Retina (tissue), 1 donor: ENCODE measurements around the gene TCEAL7.
A peak's percentile ranks its signal among the peaks of the same experiment; 100 is the strongest.
"Not testable (repeated sequence)": the region's sequence is repeated elsewhere in the genome, so short reads cannot be mapped to it uniquely, and the experiment has no call there.

Source experiments
- DNase-seq: peaks from one replicate; pipeline ENCODE4 v3.0.0-alpha.2; 2016

Gene TCEAL7, protein sequence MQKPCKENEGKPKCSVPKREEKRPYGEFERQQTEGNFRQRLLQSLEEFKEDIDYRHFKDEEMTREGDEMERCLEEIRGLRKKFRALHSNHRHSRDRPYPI

DNA sequence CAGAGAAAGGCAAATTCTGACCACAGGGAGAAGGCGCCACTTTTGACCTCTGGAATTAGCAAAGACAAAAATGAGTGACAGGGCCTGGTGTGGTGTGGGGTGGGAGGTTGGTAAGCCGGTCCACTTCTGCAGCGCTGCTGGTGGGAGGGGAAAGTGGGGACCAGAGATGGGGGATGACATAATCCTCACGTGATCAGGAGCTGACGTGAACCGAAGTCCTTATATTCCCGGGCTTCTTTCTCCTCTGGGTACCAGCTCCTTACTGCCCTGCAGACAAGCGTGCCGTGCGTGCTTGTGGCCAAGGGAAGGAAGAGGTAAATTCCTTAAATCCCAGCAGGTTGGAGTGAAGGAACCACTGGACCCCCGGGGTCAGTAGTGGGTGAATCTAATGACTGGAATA lies at the start of gene TCEAL7:
TSS of gene TCEAL7 (plus strand) at position 249 of the 400 bp plus-strand sequence. CDS start 1,165 bp downstream, outside the sequence.
- peak; percentile 67 for DNase-seq

DNA sequence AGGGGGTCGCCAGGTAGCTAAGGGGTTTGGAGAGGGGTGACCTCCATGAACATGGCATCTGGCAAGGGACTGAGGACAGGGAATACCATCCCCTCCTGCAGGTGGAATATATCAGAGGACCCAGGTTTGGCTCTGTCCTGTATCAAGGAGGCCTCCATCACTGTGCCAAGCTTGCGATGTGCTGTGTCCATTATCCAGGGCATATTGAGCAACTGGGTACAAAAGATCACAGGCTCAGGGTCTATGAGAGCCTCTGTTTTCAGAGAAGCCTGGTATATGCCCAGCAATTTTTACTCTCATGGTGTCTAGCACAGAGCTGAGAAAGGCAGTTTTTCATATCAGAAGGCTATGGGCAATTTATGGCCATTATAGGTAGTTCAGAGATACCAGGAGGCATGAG lies 36.9 kb upstream of the TCEAL7 start:
- no peak for DNase-seq

DNA sequence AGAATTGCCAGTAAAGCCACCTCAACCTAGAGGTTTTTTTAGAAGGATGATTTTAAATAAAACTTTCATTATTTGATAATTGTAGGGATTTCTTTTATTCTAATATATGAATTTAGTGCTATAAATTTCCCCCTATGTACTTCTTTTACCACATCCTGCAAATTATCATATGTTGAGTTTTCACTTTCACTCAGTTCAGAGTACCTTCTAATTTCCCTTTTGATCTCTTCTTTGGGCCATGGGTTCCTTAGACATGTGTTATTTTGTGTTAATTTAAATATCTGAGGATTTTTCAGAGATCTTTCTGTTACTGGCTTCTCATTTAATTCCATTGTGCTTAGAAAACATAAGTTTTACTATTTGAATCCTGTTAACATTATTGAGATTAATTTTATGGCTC lies 25.3 kb upstream of the TCEAL7 start:
- no peak for DNase-seq

DNA sequence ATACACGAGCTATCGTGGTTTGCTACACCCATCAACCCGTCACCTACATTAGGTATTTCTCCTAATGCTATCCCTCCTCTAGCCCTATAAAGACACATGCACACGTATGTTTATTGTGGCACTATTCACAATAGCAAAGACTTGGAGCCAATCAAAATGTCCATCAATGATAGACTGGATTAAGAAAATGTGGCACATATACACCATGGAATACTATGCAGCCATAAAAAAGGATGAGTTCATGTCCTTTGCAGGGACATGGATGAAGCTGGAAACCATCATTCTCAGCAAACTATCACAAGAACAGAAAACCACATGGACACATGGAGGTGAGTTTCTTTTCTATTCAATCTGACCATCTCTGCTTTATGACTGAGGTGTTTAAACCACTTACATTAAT lies 24.4 kb upstream of the TCEAL7 start:
- DNase-seq: not testable (repeated sequence)

DNA sequence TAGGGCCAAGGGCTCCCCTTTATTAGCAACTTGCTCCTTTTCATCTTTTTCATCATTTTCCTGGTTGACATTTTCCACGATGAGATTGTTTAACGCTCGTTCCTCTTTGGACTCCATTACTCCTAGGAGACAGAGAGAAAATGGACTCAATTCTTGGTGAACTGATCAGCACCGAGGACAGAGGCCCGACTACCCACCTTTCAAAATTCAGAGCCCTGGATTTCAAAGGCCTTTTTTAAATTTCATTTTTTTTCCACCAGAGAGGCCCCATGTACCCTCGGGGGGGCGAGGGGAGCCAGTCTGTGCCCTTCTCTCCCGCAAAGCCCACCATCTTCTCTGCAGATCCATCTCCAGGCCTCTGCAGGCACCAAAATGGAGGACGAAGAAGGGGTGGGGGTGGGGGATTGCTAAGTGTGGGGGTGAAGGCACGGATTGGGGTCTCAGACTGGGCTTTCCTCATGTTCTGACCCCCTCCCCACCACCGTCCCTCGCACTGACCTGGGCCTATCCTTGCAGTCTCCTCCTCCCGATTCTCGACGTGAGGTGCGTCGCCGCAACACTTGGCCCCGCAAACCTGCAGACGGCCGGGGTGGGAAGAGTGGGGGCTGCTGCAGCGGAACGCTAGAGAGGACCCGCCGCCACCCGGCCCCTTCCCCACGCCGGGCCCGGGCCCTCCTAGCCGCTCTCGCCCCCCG lies 20.0 kb upstream of the TCEAL7 start:
- DNase-seq: peak; percentile 35

DNA sequence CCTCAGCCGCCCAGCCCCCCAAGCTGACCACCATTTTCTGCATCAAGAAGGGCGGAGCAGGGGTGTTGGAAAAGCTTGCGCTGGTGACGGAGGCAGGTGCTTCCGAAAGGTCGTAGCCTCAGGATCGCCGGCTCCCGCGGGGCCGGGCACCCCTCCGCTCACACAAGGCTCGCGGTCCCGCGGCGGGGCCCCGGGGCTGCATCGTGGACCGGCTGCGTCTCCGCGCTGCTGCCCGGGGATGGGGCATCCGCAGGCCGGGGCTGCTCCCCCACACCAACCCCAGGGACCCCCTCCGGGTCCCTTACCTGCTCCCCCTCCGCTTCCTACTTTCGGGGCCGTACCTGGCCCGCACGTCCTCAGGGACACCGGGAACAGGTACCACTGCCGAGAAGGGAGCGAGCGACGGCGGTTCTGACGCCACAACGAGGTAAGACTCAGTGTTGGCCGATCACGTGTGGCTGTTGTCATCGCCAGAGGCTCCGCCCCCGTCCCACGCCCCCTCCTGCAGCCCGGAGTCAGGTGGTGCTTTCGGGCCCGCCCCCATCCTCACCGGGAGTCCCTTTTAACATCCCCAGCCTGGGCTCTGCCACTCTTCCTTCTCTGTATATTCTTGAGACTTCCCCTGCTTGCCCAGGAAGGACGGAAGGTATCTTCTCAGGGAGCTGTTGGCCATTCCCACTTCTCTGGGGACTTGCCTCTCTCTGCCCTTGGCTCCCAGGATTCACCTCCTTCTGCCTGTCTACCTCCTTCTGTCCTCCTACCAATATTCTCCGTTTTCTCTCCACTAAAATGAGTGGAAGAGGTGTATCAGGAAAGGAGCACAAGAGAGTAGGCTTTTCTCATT lies 19.3 kb upstream of the TCEAL7 start, which contains the start of gene BEX2:
TSS of gene BEX2 (minus strand) at position 436 of the 844 bp plus-strand sequence. CDS start 1,014 bp downstream, outside the sequence.
- peak; percentile 80 for DNase-seq

DNA sequence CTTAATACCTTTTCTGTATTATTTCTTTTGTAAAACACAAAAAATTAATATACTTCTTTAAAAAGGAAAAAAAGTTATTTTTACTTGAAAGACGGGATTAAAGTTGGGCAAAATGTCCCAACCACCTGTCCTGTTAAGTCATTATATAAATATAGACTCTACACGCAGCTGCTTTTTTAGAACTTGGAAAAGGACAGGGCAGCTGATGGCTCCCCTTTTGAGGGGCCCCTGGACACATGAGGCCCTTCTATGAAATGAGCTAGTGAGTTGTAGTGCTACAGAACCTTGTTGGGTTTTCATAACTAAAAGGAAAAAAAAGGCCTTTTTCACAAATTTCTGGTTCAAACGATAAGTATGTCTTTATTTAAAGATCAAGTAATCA lies 18.6 kb upstream of the TCEAL7 start:
- no peak for DNase-seq

DNA sequence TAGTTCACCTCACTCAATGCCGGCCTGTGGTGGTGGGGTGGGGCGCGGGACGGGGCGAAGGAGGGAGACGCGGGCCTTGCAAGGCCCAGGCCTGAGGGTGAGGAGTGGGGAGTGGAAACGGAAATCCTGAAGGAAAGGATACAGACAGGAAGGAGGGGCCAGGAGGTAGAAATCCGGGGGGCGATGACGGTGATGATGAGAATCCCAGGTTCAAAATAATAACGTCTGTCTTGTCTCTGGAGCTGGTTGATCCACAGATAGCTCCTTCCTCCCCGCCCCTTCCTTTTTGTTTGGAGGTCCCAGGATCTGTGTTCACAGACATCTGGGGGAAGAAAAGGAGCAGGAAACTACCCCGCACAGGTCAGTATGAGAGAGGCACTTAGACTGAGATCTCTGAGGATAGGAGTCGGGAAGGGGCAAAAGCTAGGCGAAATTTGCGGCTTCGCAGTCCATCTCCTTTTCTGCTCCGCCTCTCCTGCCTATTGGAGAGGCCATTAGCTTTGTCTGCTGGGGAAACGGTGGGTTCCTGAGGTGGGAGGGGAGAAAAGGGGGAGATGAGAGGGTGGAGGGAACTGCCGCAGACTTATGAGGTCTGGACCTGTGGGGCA lies 746 bp downstream of the TCEAL7 start:
- DNase-seq: peak; percentile 65

DNA sequence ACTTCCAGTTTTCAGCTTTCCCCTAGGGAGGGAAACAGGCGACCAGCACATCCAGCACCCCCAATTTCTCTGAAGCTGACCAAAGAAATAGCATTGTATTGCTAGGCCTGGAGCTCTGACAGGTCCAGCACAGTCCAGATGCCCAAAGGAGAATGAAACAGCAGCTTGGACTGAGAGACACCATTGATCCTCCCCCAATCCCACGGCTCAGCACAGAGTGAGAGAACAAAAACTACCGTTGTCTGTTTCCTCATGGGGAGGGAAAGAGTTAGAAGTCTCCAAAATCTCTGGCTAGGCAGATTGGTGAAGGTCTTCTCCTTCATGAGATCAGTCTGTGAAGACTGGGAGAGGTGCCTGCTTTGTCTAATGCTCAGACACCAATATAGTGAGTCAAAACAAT lies 8.6 kb downstream of the TCEAL7 start:
- no peak for DNase-seq

DNA sequence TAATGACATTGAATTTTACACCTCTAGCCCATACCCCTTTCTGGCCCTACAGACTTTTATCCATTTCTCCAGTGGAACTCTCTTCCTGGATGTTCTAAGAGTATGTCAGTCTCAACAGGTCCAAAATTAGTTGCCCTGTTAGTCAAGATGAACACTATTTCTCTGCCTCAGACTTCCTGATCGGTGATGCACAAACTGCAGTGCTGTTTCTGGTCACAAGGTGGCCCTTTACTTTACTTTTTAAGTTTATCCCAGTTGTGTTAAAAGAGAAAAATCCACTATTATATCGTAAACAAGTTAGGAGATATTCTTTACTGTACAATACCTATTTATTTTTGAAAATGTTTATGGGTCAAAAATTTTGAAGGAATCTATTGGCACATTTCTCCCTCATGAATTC lies 13.1 kb downstream of the TCEAL7 start:
- DNase-seq: no peak

DNA sequence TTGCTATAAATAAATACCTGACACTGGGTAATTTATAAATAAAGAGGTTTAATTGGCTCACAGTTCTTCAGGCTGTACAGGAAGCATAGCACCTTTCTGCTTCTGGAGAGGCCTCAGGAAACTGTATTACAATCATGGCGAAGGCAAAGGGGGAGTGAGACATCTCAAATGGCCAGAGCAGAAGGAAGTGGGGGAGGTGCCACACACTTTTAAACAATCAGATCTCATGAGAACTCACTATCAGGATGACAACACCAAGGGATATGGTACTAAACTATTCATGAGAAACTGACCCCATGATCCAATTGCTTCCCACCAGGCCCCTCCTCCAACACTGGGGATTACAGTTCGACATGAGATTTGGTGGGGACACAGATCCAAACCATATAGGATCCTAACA lies 14.6 kb downstream of the TCEAL7 start:
- DNase-seq: no peak

DNA sequence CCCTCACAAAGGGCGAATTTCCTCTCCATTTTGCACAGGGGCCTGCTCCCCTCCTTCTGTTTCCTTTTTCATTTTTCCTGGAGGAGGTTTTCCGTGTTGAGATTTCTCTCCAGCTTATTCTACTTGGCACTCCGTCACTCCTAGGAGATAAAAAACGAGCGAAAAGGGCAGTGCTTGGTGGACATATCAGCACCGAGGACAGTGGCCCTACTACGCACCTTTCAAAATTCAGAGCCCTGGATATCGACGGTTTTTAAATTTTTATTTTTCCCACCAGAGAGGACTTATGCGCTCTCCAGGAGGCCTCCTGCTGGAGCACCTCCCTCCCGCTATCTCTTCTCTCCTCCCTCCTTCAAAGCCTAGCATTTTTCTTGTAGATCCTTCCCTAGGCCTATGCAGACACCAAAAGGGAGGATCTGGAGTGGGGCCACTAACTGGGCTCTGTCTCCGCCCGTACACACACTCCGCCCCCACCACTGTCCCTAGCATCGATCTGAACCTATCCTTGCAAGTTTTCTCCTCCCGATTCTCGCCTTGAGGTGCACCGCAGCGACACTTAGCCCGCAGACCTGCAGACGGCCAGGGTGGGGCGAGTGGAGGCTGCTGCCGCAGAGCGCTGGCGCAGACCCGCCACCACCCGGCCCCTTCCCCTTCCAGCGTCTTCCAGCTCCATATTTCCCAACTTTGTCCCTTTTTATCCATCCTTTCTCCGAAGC lies 17.8 kb downstream of the TCEAL7 start:
- peak; percentile 18 for DNase-seq

DNA sequence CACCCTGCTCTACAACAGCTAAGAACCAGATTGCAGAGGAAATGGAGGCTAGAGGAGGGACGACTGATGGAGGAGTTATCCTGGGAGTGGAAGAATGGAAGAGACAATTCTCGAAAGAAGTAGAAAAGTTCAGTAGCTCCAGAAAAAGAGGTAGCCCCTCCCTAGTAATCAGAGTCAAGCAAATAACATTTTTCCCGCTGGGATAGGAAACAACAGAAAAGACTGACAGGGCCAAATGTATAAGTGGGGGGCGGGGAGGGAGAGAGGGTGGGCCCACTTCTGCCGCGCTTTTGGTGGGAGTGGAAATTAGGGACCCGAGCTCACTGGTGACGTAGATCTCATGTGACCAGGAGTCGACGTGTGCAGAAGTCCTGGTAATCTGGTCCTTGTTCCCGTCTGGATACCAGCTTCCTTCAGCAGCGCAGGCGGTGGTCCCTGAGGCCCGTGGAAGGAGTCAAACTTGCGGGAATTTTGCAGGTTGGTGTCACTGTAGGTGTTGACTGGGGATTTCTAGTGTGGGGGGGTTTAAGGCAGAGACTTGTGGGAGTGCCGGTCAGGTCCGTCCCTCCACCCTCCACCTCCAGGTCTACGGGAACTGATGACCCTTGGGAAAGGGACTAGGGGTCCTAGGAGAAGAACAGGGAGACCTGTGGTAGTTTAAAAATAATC lies 26.2 kb downstream of the TCEAL7 start, which contains the start of gene TCEAL9:
TSS of gene TCEAL9 (plus strand) at position 377 of the 669 bp plus-strand sequence. CDS start 1,179 bp downstream, outside the sequence.
- DNase-seq: peak; percentile 80

DNA sequence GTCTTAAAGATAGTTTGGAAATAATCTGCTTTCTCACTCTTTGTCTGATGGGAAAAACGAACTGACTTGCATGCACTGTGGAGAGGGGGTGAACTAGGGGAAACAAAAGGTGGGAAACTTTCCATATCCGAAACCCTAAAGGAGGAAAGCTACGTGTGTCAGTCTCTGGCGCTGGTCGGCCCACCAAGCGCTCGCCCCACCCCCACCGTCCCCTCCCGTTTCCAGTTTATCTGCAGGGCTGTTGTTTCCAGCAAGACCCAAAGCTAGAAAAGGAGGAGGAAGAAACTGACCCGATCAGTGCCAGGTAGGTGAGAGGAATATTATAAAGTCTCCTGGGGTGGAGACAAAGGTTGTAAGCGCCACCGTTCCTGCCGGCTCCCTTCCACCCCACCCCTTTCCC lies 26.8 kb downstream of the TCEAL7 start:
- peak; percentile 44 for DNase-seq

DNA sequence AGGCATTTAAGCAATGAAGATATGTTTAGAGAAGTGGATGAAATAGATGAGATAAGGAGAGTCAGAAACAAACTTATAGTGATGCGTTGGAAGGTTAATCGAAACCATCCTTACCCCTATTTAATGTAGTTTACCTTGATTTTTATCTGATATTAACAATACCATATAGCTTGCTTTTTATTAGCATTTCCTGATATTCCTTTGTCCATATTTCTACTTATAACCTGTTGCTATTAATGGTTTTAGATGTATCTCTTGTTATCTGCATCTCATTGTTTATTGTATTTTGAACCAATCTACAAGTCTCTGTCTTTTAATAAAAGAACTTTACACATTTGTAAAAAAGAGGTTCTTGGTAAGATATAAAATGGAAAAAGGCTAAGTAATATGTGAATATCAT lies 27.8 kb downstream of the TCEAL7 start:
- DNase-seq: no peak

DNA sequence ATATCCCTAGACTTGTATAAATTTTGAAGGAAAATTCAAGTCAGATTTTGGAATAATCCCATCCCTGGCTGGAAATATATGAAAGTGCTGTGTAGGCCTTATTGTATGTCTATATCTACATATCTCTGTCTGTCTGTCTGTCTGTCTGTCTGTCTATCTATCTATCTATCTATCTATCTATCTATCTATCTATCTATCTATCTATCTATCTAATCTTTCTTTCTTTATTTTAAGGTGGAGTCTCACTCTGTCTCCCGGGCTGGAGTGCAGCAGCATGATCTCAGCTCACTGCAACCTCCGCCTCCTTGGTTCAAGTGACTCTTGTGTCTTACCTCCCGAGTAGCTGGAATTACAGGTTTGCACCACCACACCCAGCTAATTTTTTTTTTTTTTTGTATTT lies 29.6 kb downstream of the TCEAL7 start:
- not testable (repeated sequence) for DNase-seq

DNA sequence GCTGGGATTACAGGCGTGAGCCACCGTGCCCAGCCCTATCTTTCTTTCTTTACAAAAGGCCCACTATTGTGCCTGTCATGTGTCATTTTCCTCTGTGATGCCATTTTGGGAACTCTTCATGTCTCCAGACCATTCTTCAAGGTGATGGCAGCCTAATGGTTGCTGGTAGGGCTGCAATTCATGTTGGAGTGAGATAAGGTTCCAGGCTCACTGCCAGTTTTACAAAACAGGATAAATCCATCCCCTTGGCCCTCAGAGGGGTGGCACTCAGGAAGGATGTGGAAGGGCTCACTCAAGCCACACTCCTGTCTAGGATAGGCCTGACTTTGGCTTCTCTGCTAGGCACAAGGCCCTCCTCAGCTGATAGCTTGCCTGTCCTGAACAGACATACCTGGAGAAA lies 30.1 kb downstream of the TCEAL7 start:
- DNase-seq: no peak

DNA sequence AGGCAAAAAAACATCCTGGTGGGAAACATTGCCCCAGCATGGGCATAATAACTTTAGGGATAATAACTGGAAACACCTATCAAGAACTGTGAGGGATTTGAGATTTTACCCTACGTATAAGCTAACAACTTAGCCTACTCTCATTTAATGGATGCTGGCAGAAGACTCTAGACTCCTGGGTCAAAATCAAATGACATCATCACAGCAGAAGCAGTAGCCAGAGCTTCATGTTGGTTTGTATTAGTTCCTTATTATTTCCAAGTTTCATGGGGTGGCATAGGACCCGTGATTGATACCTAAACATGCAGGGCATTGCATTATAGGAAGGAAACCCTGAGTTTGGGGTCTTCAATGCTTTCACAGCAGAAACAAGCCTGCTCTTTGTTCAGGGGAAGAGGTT lies 30.9 kb downstream of the TCEAL7 start:
- no peak for DNase-seq

DNA sequence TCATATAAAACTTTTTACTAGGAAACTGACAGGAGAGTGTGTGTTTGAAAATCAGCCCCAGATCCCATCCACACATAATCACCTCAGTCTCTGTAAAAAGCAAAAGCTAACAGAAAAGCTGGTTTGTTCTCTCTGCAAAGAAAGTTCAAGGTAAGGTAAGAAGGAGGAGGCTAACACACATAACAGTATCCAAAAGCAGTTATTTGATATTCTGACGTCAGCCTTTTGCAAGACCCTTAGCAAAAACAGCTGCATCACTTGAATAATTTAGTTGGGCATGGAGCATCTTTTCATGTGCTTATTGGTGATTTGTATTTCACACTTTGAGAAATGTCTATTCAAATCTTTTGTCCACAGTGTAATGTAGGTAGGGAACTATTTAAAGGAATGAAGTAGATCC lies 31.8 kb downstream of the TCEAL7 start:
- no peak for DNase-seq

DNA sequence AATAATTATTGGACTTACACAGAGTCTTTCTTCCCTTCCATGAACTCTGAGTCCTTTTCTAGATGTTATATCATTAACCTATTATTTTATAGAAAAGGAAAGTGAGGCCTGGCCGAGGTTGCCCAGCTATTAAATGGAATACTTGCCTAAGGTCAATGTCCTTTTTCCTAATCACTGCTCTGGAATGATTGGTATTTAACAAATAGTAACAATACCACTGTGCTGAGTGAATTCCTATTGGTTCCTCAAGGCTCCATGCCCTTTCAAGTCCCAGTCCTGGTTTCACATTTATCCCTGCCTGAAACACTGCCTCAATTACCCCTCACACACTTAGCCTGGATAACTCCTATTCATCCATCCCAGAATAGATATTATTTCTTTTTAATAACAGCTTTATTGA lies 32.4 kb downstream of the TCEAL7 start:
- no peak for DNase-seq

DNA sequence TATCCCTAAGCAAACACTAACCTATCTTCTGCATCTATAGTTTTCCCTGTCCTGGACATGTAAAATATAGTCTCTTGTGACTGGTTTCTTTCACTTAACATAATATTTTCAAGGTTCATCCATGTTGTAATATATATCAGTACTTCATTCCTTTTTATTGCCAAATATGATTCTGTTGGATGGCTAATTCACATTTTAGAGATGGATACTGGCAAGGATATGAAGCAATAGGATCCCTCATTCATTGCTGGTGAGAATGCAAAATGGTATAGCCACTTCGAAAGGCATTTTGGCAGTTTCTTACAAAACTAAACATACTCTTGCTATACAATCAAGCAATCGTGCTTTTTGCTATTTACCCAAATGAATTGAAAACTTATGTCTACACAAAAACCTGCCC lies 33.0 kb downstream of the TCEAL7 start:
- DNase-seq: no peak

DNA sequence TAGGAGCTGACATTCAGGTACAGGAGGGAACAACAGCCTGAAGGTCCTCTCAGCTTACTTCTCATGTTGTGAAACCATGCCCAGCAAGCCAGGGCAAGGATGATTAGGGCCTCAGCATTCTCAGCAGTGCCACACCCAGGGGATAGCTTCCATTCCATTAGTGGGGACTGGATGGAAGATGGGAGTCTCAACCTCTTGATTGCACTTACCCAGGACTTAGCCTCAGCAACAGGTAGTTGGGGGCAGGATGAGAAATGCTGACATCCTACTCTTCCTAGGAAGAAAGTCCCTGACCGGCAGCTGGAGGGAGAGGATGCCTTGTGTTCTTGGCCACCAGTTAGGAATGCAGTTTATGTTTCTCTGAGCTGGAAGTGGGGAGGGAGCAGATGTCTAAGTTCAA lies 37.5 kb downstream of the TCEAL7 start:
- no peak for DNase-seq
